Pons (tissue), 1 donor: ENCODE results near the gene CERCAM.
"Not testable (repeated sequence)": the region's sequence is repeated elsewhere in the genome, so short reads cannot be mapped to it uniquely, and the experiment has no call there.

Source experiments
- DNase-seq: peaks from one replicate; pipeline ENCODE4 v3.0.0-alpha.2; 2016; ENCODE audit warnings: low spot score

Gene CERCAM

DNA sequence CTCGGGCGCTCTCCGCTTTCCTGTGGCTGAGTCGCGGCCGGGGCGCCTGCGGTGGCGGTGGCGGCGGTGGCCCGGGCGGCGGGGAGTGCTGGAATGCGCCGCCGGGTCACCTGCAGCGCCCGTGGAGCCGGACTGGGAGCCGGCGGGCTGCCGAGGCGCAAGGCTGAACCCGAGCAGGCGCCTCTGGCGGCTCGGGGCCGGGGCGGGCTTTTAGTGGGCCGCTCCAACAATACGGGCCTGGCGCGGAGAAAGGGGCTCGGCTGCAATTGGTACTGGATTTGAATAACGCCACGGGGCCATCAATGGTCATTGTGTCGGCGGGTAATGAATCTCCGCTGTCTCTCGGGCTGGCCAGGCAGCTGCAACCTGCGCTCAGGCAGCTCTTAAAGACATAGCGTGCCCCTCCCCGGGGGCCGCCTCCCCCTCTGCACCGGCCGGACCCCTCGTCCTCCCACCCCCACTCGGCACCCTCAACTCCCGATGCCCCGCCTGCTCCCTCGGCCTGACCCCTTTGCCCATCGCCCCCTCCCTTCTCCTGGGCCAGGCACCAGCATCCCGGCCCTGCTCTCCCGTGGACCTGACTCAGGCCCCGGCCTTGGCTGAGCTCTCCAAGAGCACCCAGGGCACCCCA, 27.4 kb upstream of the CERCAM start:
- peak; percentile 91 for DNase-seq

GRCh38 chr9:128393970-128394369, 26.7 kb upstream of the CERCAM start:
- DNase-seq: no peak

DNA sequence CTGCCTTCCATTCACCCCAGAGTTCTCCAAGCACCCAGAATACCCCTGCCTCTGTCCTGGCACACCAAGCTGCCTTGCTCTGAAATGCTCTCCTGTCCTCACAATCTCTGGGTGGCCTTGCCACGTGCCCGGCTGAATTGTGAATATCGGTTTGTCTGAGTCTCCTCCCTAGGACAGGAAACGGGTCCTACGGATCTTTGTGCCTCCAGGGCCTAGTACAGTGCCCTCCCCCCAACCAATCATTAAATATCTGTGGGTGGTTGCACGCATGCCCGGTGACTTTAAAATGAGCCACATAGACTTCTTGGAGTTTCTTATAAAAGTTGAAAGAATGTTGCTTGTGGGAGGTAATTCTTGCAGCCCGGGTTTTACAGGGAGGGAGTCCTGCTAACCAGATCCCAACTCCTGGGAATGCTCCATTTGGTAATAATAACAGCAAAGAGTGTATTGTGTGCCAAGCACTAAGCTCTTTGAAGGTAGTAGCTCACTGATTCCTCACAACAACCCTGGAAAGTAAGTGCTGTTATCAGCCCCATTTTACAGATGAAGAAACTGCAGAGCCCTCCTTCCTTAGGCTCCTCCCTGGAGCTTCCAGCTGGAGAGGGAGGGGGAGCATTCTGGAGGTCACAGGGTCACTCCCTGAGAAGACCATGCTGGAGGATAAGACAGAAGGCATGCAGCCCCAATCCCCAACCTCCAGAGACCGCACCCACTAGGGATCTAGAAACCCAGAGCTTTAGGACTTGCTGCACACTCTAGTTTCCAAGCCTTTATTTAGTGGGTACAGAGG, 26.1 kb upstream of the CERCAM start:
- DNase-seq: peak; percentile 88

- DNase-seq: no peak
These were observed 23.6 kb upstream of the CERCAM start for GRCh38 chr9:128396970-128397613.

- no peak for DNase-seq
These were observed 22.8 kb upstream of the CERCAM start for GRCh38 chr9:128397831-128398230.

GRCh38 chr9:128399861-128400260, 20.8 kb upstream of the CERCAM start:
- no peak for DNase-seq

- DNase-seq: no peak
These were observed 16.1 kb upstream of the CERCAM start for GRCh38 chr9:128404560-128404959.

DNA sequence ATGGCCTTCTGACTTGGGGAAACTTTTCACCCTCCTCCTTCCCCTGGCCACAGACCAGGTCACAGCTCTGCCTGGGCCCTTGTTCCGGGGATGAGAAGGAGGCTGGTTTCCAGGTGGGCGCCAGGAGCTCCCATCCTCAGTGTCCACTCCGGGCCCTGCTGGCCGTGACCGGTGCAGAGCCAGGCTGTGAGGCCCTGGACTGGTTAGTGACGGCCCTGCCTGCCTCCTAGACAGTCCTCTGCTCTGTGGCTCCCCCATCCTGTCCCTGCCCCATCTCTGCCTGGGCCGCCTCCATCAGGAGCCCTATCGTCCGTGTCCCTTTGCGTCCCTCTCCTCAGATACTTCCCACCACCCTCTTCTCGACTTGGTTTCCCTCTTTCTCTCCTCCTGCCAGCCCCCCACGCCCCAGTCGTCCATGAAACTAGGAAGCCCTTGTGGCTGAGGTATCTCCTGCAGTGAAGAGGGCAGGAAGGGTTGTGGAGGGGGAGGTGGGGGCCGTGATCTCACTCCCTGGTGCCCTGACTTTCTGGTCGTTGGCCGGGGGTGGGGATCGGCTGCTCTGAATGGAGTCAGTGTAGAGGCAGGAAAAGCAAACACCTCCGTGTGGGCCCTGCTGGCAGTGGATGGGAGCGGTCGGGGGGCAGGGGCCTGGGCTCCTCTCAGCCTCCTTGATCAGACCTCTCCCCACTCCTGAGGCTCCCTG, 15.4 kb upstream of the CERCAM start:
- peak; percentile 60 for DNase-seq

DNA sequence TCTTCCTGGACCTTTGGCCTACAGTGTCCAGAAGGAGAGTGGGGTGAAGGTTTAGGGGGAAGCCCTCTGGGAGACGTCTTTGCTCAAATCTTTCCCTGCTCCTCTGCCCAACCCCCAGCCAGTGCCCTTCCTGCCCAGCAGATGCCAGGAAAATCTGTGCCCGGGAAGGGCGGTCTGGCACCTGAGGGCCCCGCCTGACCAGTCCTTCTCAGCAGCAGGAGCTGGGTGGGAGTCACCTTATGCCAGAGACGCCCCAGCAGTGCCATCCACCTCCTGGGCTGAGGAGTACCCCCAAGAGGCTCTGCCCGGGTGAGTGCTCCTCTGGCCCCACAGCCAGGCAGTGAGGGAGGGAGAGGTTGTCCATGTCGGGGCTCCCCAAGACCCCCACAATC, 14.9 kb upstream of the CERCAM start:
- DNase-seq: peak; percentile 16

- DNase-seq: peak; percentile 46
These were observed 13.7 kb upstream of the CERCAM start for GRCh38 chr9:128406848-128407391.

DNA sequence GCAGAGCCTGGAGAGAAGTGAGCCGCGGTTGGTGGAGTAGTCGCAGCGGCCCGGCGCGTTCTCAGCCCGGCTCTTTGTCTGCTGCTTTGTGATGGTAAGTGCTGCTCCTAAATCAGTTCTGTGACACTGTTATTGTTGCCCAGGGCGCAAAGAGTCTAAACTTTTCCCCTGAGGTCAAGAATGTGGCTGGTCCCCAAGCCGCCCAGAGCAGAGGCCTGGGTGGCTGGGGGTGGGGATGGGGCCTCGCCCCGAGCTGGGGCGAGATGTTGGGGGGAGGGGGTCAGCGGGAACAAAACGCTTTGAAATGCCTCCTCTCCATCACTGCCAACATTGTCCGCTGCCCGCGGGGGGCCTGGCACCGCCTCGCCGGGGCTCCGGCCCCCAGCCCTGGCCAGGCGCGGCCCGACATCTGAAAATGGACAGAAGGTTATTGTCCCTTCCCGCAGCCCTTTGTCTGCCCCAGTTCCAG, 11.7 kb upstream of the CERCAM start:
- DNase-seq: peak; percentile 95

GRCh38 chr9:128409450-128409849, 11.2 kb upstream of the CERCAM start:
- DNase-seq: no peak

- DNase-seq: peak; percentile 79
These were observed 10.7 kb upstream of the CERCAM start for GRCh38 chr9:128409978-128410377.

GRCh38 chr9:128411364-128412119, 9.1 kb upstream of the CERCAM start:
- no peak for DNase-seq

- peak; percentile 94 for DNase-seq
These were observed 8.4 kb upstream of the CERCAM start for GRCh38 chr9:128412120-128412790.

DNA sequence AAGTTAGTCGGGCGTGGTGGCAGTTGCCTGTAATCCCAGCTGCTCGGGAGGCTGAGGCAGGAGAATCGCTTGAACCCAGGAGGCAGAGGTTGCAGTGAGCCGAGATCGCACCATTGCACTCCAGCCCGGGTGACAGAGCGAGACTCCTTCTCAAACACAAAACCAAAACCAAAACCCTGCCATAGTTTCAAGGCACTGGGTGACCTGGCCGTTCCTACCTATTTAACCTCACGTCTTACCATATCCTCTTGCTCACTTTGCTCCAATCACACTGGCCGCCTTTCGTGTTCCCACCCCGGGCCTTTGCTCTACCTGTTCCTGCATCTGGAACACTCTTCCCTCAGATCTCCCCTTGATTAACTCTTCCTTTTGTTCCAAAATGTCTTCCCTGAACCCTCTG, 6.9 kb upstream of the CERCAM start:
- not testable (repeated sequence) for DNase-seq

- no peak for DNase-seq
These were observed 6.2 kb upstream of the CERCAM start for GRCh38 chr9:128414461-128414860.

DNA sequence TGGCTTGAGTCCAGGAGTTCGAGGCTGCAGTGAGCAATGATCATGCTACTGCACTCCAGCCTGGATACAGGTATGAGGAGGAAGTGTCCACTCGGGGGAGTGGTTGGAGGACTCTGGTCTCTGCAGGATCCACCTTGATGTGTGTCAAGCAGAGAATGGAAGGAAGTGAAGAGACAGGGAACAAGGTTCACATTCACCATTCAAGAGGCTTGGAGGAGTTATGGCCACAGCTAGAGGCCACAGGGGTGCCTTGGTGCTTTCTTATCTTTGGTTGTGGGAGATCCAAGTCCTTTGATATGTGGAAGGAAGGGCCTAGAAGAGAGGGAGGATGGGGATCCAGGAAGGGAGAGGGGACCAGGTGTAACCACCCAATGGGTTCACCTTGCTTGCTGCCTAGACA, 5.4 kb upstream of the CERCAM start:
- no peak for DNase-seq

GRCh38 chr9:128416014-128416413, 4.6 kb upstream of the CERCAM start:
- no peak for DNase-seq

GRCh38 chr9:128416432-128417019, 4.1 kb upstream of the CERCAM start:
- DNase-seq: no peak
